DND-41 (cell line): ENCODE data around the gene CCDC183.

ENCODE experiments used
- EZH2 ChIP-seq: IDR thresholded peaks from 3 replicates; pipeline ENCODE4 v1.6.1; 2012; ENCODE audit warnings: borderline replicate concordance, low read depth, mild to moderate bottlenecking, moderate library complexity, low read length, inconsistent platforms; ENCODE audit not compliant: severe bottlenecking
- TF ChIP-seq, protein P1 (sequence below): IDR thresholded peaks from 2 replicates; pipeline ENCODE4 v1.5.1; 2012; ENCODE audit warnings: borderline replicate concordance, low read length, moderate library complexity, mild to moderate bottlenecking; ENCODE audit not compliant: poor library complexity, severe bottlenecking; ENCODE audit errors: extremely low read depth

DNA sequence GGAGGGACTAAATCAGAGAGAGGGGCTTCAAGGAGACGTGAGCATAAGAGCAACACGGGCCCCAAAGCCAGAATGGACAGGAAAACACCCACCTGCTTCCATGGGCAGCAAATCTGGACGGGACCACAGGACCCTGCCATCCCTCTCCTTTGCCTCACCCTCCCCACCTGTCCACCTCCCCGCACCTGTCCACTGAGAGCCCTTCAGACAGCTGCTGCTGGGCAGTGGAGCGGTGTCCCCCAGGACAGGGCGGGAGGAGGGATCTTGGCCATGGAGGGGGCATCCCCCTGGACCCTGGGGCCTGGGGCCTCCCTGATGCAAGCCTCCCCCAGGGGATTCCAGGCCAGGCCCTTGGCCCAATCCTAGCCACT, 2.6 kb downstream of the CCDC183 start:
- no peak for TF ChIP-seq EZH2
- TF ChIP-seq, protein P1, sequence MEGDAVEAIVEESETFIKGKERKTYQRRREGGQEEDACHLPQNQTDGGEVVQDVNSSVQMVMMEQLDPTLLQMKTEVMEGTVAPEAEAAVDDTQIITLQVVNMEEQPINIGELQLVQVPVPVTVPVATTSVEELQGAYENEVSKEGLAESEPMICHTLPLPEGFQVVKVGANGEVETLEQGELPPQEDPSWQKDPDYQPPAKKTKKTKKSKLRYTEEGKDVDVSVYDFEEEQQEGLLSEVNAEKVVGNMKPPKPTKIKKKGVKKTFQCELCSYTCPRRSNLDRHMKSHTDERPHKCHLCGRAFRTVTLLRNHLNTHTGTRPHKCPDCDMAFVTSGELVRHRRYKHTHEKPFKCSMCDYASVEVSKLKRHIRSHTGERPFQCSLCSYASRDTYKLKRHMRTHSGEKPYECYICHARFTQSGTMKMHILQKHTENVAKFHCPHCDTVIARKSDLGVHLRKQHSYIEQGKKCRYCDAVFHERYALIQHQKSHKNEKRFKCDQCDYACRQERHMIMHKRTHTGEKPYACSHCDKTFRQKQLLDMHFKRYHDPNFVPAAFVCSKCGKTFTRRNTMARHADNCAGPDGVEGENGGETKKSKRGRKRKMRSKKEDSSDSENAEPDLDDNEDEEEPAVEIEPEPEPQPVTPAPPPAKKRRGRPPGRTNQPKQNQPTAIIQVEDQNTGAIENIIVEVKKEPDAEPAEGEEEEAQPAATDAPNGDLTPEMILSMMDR = no peak
